Progenitor cell of endocrine pancreas (in vitro differentiated cells): ENCODE measurements around the gene NUP133. TPM values are rescaled to one million over a fixed set of nuclear protein-coding genes. Genes with fewer than 3 reads are reported as not detected.

Experiments used
- DNase-seq: peaks from one replicate; pipeline ENCODE4 v3.0.0; 2021; ENCODE audit warnings: low spot score; ENCODE audit not compliant: unreplicated experiment
- H3K27ac Mint-ChIP-seq: 2 replicates; pipeline ENCODE4 v1.8.0; 2021; ENCODE audit warnings: mild to moderate bottlenecking, moderate library complexity, mixed read lengths
- H3K27me3 Mint-ChIP-seq: 2 replicates; pipeline ENCODE4 v1.8.0; 2021; ENCODE audit warnings: mixed read lengths
- H3K36me3 Mint-ChIP-seq: 2 replicates; pipeline ENCODE4 v1.8.0; 2022; ENCODE audit warnings: mixed read lengths; ENCODE audit not compliant: insufficient read depth
- H3K4me1 Mint-ChIP-seq: 2 replicates; pipeline ENCODE4 v1.8.0; 2021; ENCODE audit warnings: low read depth, mixed read lengths
- H3K4me3 Mint-ChIP-seq: 2 replicates; pipeline ENCODE4 v1.8.0; 2021; ENCODE audit warnings: low read depth, mild to moderate bottlenecking, moderate library complexity, mixed read lengths
- H3K9me3 Mint-ChIP-seq: 2 replicates; pipeline ENCODE4 v1.8.0; 2021; ENCODE audit warnings: low read depth, mixed read lengths
- CTCF ChIP-seq: fragments of 200-600 bp; sonication (generic); IDR thresholded peaks from one replicate; pipeline ENCODE4 v1.5.0; 2021; ENCODE audit warnings: antibody characterized with exemption, mild to moderate bottlenecking; ENCODE audit not compliant: unreplicated experiment
- total RNA-seq: library from RNA; stranded (reverse); gene quantifications from 2 replicates; pipeline ENCODE4 v1.2.1, GENCODE V29; 2021

The NUP133 gene
- total RNA-seq, 1 donor from 2014 or later, result 53.5 TPM

GRCh38 chr1:229440851-229441537, 67.1 kb downstream of the NUP133 start:
- TF ChIP-seq CTCF, result no peak
- Mint-ChIP-seq H3K4me3 (no peak overlapping the region), H3K27ac (no peak overlapping the region), H3K4me1 (no peaks in the 10 kb centered on the region), H3K9me3 (no peaks in the 10 kb centered on the region), H3K27me3 (peaks cover 13% of the 10 kb centered on the region), H3K36me3 (peaks cover 8% of the 10 kb centered on the region)
- DNase-seq, result no peak

GRCh38 chr1:229438021-229438420, 70.1 kb downstream of the NUP133 start:
- H3K36me3 Mint-ChIP-seq, result peaks cover 6% of the 10 kb centered on the region
- peaks cover 36% of the 10 kb centered on the region for H3K27me3 Mint-ChIP-seq
- H3K4me1 Mint-ChIP-seq, result peaks cover 2% of the 10 kb centered on the region
- H3K9me3 Mint-ChIP-seq, result no peaks in the 10 kb centered on the region
- H3K27ac Mint-ChIP-seq, result no peak overlapping the region
- TF ChIP-seq CTCF, result no peak
- no peak for DNase-seq
- H3K4me3 Mint-ChIP-seq, result no peak overlapping the region

GRCh38 chr1:229437443-229437842, 70.7 kb downstream of the NUP133 start:
- Mint-ChIP-seq H3K27ac (no peak overlapping the region), H3K4me3 (no peak overlapping the region), H3K4me1 (peaks cover 2% of the 10 kb centered on the region), H3K9me3 (no peaks in the 10 kb centered on the region), H3K36me3 (peaks cover 6% of the 10 kb centered on the region), H3K27me3 (peaks cover 38% of the 10 kb centered on the region)
- no peak for DNase-seq
- TF ChIP-seq CTCF, result no peak

- TF ChIP-seq CTCF, result no peak
- peaks cover under 1% of the 10 kb centered on the region for H3K9me3 Mint-ChIP-seq
- peaks cover 2% of the 10 kb centered on the region for H3K4me1 Mint-ChIP-seq
- H3K36me3 Mint-ChIP-seq, result peaks cover 4% of the 10 kb centered on the region
- peaks cover 43% of the 10 kb centered on the region for H3K27me3 Mint-ChIP-seq
- no peak overlapping the region for H3K27ac Mint-ChIP-seq
- H3K4me3 Mint-ChIP-seq, result no peak overlapping the region
- DNase-seq, result no peak
Observed at GRCh38 chr1:229436201-229436600, 71.9 kb downstream of the NUP133 start.

- DNase-seq, result no peak
- TF ChIP-seq CTCF, result no peak
- Mint-ChIP-seq H3K4me1 (peaks cover 2% of the 10 kb centered on the region), H3K4me3 (peak overlapping the region; percentile 56), H3K27me3 (peaks cover 56% of the 10 kb centered on the region), H3K36me3 (peaks cover 2% of the 10 kb centered on the region), H3K9me3 (peaks cover 3% of the 10 kb centered on the region), H3K27ac (no peak overlapping the region)
Observed at GRCh38 chr1:229434641-229435051, 73.5 kb downstream of the NUP133 start.
